Measurements from ENCODE around the gene BABAM2. TPM values are rescaled to one million over a fixed set of nuclear protein-coding genes. Genes with fewer than 3 reads are reported as not detected.

The BABAM2 gene
- total RNA-seq, 4 donors from 2014 or later, result 33.2 to 70.3 (median 38.6) TPM

GRCh38 chr2:28292491-28292890, 402.0 kb downstream of the BABAM2 start:
- H3K4me3 ChIP-seq (replicated peaks in 1 of 3), result no peak overlapping the region
- TF ChIP-seq CTCF (IDR thresholded peaks at IDR 0.05) (no peak), POLR2A (IDR thresholded peaks at IDR 0.05) (no peak)
- DNase-seq, result no peak
- WGBS, 2 donors, result 82 to 88% methylated on average over 2 of the region's 2 CpGs
- no peaks in the 10 kb centered on the region for H3K27me3 ChIP-seq
- H3K4me1 ChIP-seq, result no peaks in the 10 kb centered on the region
- no peaks in the 10 kb centered on the region for H3K9me3 ChIP-seq
- H3K27ac ChIP-seq, result no peak overlapping the region
- intact Hi-C loops (cut with DNase I), result no loop called here
- no peaks in the 10 kb centered on the region for H3K36me3 ChIP-seq

- no peaks in the 10 kb centered on the region for H3K4me1 ChIP-seq
- intact Hi-C loops (cut with DNase I), result no loop called here
- H3K4me3 ChIP-seq (replicated peaks in 1 of 3), result no peak overlapping the region
- H3K27ac ChIP-seq, result no peak overlapping the region
- DNase-seq, result no peak
- TF ChIP-seq CTCF (IDR thresholded peaks at IDR 0.05) (no peak), POLR2A (IDR thresholded peaks at IDR 0.05) (no peak)
- H3K36me3 ChIP-seq, result peaks cover 0 to 2% of the 10 kb centered on the region in 2 donors
- H3K9me3 ChIP-seq, result no peaks in the 10 kb centered on the region
- no peaks in the 10 kb centered on the region for H3K27me3 ChIP-seq
- 73 to 76% methylated on average over 5 of the region's 5 CpGs for WGBS, 2 donors
These were observed 402.9 kb downstream of the BABAM2 start for GRCh38 chr2:28293416-28293815.

- Histone ChIP-seq H3K36me3 (peaks cover 0 to 7% of the 10 kb centered on the region in 2 donors), H3K27me3 (no peaks in the 10 kb centered on the region), H3K4me3 (replicated peaks in 1 of 3) (no peak overlapping the region), H3K27ac (no peak overlapping the region), H3K9me3 (no peaks in the 10 kb centered on the region), H3K4me1 (no peaks in the 10 kb centered on the region)
- no peak for TF ChIP-seq POLR2A (IDR thresholded peaks at IDR 0.05)
- no peak for TF ChIP-seq CTCF (IDR thresholded peaks at IDR 0.05)
- intact Hi-C loops (cut with DNase I), result no loop called here
- WGBS, 2 donors, result 95 to 98% methylated on average over 1 of the region's 1 CpG
- no peak for DNase-seq
These were observed 403.9 kb downstream of the BABAM2 start for GRCh38 chr2:28294451-28294850.

GRCh38 chr2:28296243-28296642, 405.7 kb downstream of the BABAM2 start:
- intact Hi-C loops (cut with DNase I), result no loop called here
- no peak for DNase-seq

GRCh38 chr2:28296904-28297303, 406.4 kb downstream of the BABAM2 start:
- Histone ChIP-seq H3K36me3 (peaks cover 0 to 7% of the 10 kb centered on the region in 2 donors), H3K4me3 (replicated peaks in 1 of 3) (no peak overlapping the region), H3K27me3 (no peaks in the 10 kb centered on the region), H3K4me1 (no peaks in the 10 kb centered on the region), H3K9me3 (no peaks in the 10 kb centered on the region), H3K27ac (no peak overlapping the region)
- intact Hi-C loops (cut with DNase I), result no loop called here
- no peak for DNase-seq
- 92 to 95% methylated on average over 4 of the region's 4 CpGs for WGBS, 2 donors
- TF ChIP-seq POLR2A (IDR thresholded peaks at IDR 0.05), result no peak
- TF ChIP-seq CTCF (IDR thresholded peaks at IDR 0.05), result no peak

More at GRCh38 chr2:28296243-28296642, 405.7 kb downstream of the BABAM2 start:
- no peak for TF ChIP-seq POLR2A (IDR thresholded peaks at IDR 0.05)
- no peak for TF ChIP-seq CTCF (IDR thresholded peaks at IDR 0.05)
- no peaks in the 10 kb centered on the region for H3K27me3 ChIP-seq
- no peak overlapping the region for H3K4me3 ChIP-seq (replicated peaks in 1 of 3)
- 82 to 94% methylated on average over 7 of the region's 7 CpGs for WGBS, 2 donors
- H3K9me3 ChIP-seq, result no peaks in the 10 kb centered on the region
- no peaks in the 10 kb centered on the region for H3K4me1 ChIP-seq
- H3K36me3 ChIP-seq, result peaks cover 0 to 7% of the 10 kb centered on the region in 2 donors
- no peak overlapping the region for H3K27ac ChIP-seq

Measured in thyroid gland (tissue), 4 donors.